Astrocyte (in vitro differentiated cells and primary cell): ENCODE measurements around the gene LCMT1.

ENCODE experiments used
- CTCF ChIP-seq: IDR thresholded peaks from 2 replicates; pipeline ENCODE4 v1.5.1; 2011; ENCODE audit warnings: low read depth, mild to moderate bottlenecking, inconsistent platforms, low read length, moderate library complexity; ENCODE audit not compliant: insufficient read depth
- EZH2 ChIP-seq: IDR thresholded peaks from 2 replicates; pipeline ENCODE4 v1.6.1; 2012; ENCODE audit warnings: mild to moderate bottlenecking, low read length, inconsistent platforms; ENCODE audit not compliant: insufficient read depth

DNA sequence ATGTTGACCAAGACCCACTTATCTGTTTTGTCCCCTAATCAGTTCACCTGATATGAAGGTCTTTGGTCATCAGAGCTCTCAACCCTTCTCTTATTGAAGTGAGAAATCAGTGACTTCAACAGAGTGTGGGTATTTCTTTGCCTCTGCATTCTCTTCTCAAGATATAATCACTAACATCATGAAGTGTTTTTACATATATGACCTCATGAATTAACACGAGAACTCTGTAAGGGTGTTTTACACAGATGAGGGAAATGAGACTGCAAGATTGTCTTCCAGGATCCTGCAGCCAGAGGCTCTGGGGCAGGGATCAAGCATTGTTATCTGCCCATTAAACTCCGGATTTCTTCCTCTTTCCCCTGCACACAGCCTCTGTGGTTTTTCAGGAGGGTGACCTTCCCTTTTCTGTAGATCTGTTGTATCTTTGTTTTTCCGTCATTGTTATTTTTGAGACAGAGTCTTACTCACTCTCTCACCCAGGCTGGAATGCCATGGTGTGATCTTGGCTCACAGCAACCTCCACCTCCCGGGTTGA is 22.7 kb downstream of the LCMT1 start:
- TF ChIP-seq CTCF (no peak), EZH2 (no peak)
